HL-60/S4 treated with retinoic acid at 250 ng/mL for 4 days and 3 days (cell line): ENCODE results near the gene GIMD1.
"Not testable (repeated sequence)": the region's sequence is repeated elsewhere in the genome, so short reads cannot be mapped to it uniquely, and the experiment has no call there.

ENCODE experiments used
- in situ Hi-C: fragments of 300-500 bp; cut with MboI; formaldehyde crosslinking; loops from 2 replicates; pipeline ENCODE4 v1.7.0; 2022; ENCODE audit warnings: low sequenced_read_pairs

Gene GIMD1

GRCh38 chr4:106368678-106369077 lies at the start of gene GIMD1:
Gene GIMD1 (minus strand): TSS chr4:106368778. CDS start chr4:106367435, 1,343 bp downstream.
- in situ Hi-C loops = no loop called here

GRCh38 chr4:106414366-106414765 lies 45.8 kb upstream of the GIMD1 start:
- in situ Hi-C loops = no loop called here

DNA sequence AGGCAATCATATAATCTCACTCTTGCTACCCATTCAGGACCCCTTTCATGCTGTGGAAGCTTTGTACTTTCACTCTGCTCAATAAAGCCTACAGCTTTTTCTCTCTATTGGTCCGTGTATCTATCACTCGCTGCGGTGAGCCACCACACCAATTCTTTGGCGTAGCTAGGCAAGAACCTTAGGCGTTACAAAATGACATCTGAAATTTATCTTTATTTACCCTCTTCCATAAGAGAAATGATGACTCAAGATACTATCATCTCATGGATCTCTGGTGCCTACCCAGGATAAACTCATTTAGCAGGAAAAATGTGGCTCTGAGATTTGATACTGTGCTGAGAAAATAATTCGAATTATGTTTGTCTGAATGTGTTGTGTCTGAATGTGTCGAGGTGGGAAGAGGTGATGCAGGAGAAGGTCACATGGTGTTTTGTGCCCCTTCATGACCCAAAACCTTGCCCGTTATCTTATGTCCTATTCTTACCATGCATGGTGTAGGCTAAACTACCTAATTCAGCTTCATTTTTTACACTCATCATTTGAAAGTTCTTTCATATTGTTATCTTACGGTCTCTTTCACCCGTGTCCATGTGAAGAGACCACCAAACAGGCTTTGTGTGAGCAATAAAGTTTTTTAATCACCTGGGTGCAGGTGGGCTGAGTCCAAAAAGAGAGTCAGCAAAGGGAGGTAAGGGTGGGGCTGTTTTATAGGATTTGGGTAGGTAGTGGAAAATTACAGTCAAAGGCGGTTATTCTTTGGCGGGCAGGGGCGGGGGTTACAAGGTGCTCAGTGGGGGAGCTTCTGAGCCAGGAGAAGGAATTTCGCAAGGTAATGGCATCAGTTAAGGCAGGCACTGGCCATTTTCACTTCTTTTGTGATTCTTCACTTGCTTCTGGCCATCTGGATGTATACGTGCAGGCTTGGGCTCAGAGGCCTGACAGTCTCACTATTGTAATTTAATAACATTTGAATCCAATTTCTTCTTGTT lies 41.6 kb upstream of the GIMD1 start:
- in situ Hi-C loops = no loop called here

DNA sequence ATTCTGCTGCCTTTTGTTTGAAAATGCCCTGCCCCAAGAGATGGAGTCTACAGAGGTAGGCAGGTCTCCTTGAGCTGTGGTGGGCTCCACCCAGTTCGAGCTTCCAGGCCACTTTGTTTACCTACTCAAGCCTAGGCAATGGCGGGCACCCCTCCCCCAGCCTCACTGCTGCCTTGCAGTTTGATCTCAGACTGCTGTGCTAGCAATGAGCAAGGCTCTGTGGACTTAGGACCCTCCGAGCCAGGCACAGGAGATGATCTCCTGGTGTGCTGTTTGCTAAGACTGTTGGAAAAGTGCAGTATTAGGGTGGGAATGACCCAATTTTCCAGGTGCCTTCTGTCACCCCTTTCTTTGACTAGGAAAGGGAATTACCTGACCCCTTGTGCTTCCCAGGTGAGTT lies 39.4 kb upstream of the GIMD1 start:
- in situ Hi-C loops = not testable (repeated sequence)

DNA sequence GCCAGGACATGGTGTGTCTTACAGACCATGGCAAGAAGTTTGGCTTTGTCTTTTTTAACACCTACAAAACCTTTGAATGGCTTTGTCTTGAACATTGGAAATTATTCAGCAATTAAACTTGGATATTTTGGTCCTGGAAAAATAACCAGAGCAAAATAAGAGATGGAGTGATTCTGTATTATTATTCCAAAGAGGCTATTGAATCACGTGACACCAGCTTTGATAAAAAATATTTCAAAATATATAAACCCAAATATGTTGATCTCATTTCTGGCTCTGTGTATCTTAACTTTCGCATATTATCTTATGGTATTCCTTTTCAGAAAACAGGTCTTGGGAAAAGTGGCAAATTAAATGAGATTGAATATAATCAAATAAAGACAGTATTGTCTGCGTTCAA lies 32.6 kb upstream of the GIMD1 start:
- in situ Hi-C loops = no loop called here

- in situ Hi-C loops = not testable (repeated sequence)
These were observed 30.3 kb upstream of the GIMD1 start for GRCh38 chr4:106398898-106399297.

- in situ Hi-C loops = no loop called here
These were observed 27.0 kb upstream of the GIMD1 start for GRCh38 chr4:106395582-106395981.

- in situ Hi-C loops = no loop called here
These were observed 17.3 kb upstream of the GIMD1 start for GRCh38 chr4:106385853-106386393.

GRCh38 chr4:106384878-106385277 lies 16.3 kb upstream of the GIMD1 start:
- in situ Hi-C loops = no loop called here

DNA sequence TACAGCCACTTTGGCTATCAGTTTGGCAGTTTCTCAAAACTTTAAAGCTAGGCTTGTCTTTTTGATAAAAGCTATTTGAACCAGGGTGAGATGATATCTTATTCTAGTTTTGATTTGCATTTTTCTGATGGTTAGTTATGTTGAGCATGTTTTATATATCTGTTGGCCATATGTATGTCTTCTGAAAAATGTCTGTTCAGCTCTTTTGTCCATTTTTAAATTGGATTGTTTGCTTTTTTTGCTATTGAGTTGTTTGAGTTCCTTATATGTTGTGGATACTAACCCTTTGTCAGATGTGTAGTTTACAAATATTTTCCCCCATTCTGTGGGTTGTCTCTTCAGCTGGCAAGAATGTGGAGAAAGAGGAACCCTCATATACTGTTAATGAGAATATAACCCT lies 11.6 kb upstream of the GIMD1 start:
- in situ Hi-C loops = no loop called here

- in situ Hi-C loops = loop anchor here (10.0 kb wide), 1 partner anchor 432 kb away; no protein-coding TSS in a partner anchor
These were observed 4.4 kb upstream of the GIMD1 start for GRCh38 chr4:106373026-106373425.

DNA sequence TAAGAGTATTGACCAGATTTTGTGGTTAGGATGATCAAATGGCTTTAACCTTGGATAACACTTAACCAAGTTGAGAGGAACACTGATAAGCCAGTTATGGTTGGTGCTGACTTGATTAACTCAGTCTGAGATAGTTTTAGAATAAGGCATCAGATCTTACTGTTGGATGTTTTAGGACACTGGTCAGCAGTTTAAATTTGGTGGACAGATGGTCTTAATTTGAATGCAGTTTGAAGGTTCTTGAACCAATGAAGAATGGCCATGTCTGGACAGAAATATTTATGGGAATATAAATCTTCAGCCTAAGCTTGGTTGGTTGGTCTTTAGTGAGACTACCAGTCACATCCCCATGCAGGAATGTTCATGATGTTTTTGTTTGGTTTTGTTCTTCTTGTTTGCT lies 2.6 kb upstream of the GIMD1 start:
- in situ Hi-C loops = loop anchor here (10.0 kb wide), 1 partner anchor 434 kb away; no protein-coding TSS in a partner anchor

GRCh38 chr4:106370214-106370613 lies 1.6 kb upstream of the GIMD1 start:
- in situ Hi-C loops = loop anchor here (10.0 kb wide), 1 partner anchor 435 kb away; no protein-coding TSS in a partner anchor

GRCh38 chr4:106369456-106370060 lies 980 bp upstream of the GIMD1 start:
- in situ Hi-C loops = loop anchor here (10.0 kb wide), 1 partner anchor 435 kb away; no protein-coding TSS in a partner anchor

GRCh38 chr4:106367072-106367471 lies 1.5 kb downstream of the GIMD1 start:
- in situ Hi-C loops = no loop called here

- in situ Hi-C loops = no loop called here
These were observed 2.6 kb downstream of the GIMD1 start for GRCh38 chr4:106366026-106366425.

DNA sequence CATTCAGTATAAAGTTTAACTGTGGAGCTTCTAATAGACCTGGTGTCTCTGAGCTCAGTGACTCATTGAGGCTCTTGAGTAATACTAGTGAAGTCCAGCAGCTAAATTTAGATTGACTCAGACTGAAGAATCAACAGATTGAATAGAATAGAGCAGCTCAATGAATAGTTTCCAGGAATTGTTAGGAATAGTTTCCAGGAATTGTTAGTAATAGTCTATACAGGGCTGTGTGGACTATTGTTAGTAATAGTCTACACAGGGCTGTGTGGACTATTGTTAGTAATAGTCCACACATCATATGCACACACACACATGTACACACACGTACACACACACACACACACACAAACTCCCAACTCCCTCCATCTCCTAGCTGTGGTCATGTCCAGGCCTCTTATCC lies 3.0 kb downstream of the GIMD1 start:
- in situ Hi-C loops = no loop called here

- in situ Hi-C loops = no loop called here
These were observed 4.3 kb downstream of the GIMD1 start for GRCh38 chr4:106364282-106364681.

- in situ Hi-C loops = no loop called here
These were observed 6.3 kb downstream of the GIMD1 start for GRCh38 chr4:106362086-106362825.

DNA sequence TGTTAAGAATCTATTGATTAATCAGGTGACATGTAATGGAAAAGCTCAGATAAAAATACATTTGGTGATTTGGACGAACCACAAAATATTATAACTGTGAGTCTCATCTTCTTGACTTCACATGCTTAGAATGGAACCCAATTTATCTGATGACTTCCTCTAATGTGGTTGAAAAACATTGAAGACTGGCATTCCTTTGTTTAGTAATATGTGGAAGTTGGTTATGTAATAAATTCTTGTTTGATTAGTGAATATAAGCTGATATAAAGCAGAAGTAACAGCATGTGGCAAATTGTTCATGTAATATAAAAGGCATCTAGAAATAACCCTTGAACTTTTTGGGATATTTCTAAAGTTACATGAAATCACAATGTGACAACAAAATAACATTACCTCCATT lies 9.7 kb downstream of the GIMD1 start:
- in situ Hi-C loops = no loop called here

- in situ Hi-C loops = no loop called here
These were observed 13.4 kb downstream of the GIMD1 start for GRCh38 chr4:106355193-106355592.
